Tibial nerve (tissue), 4 donors: ENCODE data around the gene CRB1.

Experiments used
- CTCF ChIP-seq, 5 experiments: fragments of 200-600 bp in 3 of 5; fragments of 450-650 bp in 2 of 5; sonication (generic) in 3 of 5; IDR thresholded peaks; one replicate each; pipeline ENCODE4 v1.5.1; 2016 to 2019; ENCODE audit warnings: antibody characterized with exemption in 5 of 5, mild to moderate bottlenecking in 3 of 5, moderate library complexity in 2 of 5
- EP300 ChIP-seq, 2 donors: sonication (generic); formaldehyde crosslinking; IDR thresholded peaks; one replicate each; pipeline ENCODE4 v1.6.1; 2017; ENCODE audit warnings: antibody characterized with exemption in 2 of 2, mild to moderate bottlenecking in 1 of 2
- POLR2A ChIP-seq, 2 donors: fragments of 450-650 bp; IDR thresholded peaks; one replicate each; pipeline ENCODE4 v1.6.1; 2017; ENCODE audit warnings: antibody characterized with exemption in 2 of 2, mild to moderate bottlenecking in 2 of 2, moderate library complexity in 2 of 2

- TF ChIP-seq EP300 (IDR thresholded peaks at IDR 0.05), result no peak
- TF ChIP-seq POLR2A (IDR thresholded peaks at IDR 0.05), result no peak
- TF ChIP-seq CTCF (IDR thresholded peaks at IDR 0.05), result no peak
Measured at GRCh38 chr1:197342044-197342565, 74.1 kb downstream of the CRB1 start.
